A549 (cell line): ENCODE results near the gene LRRC4B. TPM values are rescaled to one million over a fixed set of nuclear protein-coding genes. Genes with fewer than 3 reads are reported as not detected.

Source experiments
- ATAC-seq, 2 experiments: fragments of 200-7000 bp in 1 of 2; fragments of >200 bp in 1 of 2; cut with Nextera tagmentation in 1 of 2; cut with Tn5 transposase in 1 of 2; 3 replicates each; pipeline versions ENCODE4 v1.8.0 to v1.9.1; 2018 to 2020; ENCODE audit warnings: mild to moderate bottlenecking in 1 of 2, moderate library complexity in 1 of 2
- CTCF ChIA-PET: fragments of 300-600 bp; sonication (Branson Sonifier 250); formaldehyde crosslinking; extraction: SDS; loops from one replicate; lab custom pipeline; 2021; ENCODE audit warnings: antibody characterized with exemption, inconsistent platforms; lab: Yijun Ruan, JAX
- POLR2A ChIA-PET: fragments of 350-600 bp; formaldehyde crosslinking; extraction: SDS; loops from one replicate; lab custom pipeline; 2021; ENCODE audit warnings: antibody characterized with exemption, inconsistent platforms; lab: Yijun Ruan, JAX
- DNase-seq, 2 experiments: peaks; one replicate each; pipeline versions ENCODE4 v3.0.0 to v3.0.0-alpha.2; 2011 to 2016; ENCODE audit warnings: low read depth in 1 of 2, low spot score in 1 of 2
- FAIRE-seq: peaks from 2 replicates; lab custom pipeline; 2011; peaks lifted over from hg19 to GRCh38; lab: Jason Lieb, UNC
- H3K27ac ChIP-seq, 2 experiments: fragments of >200 bp; sonication (Bioruptor Twin); formaldehyde crosslinking; 3 replicates each; pipeline ENCODE4 v1.5.1; 2016 to 2017
- H3K4me1 ChIP-seq: fragments of >200 bp; sonication (Bioruptor Twin); formaldehyde crosslinking; 3 replicates; pipeline ENCODE4 v1.6.1; 2016
- H3K4me2 ChIP-seq: fragments of >200 bp; sonication (Bioruptor Twin); formaldehyde crosslinking; 3 replicates; pipeline ENCODE4 v1.6.1; 2016
- H3K4me3 ChIP-seq: fragments of >200 bp; sonication (Bioruptor Twin); formaldehyde crosslinking; 3 replicates; pipeline ENCODE4 v1.5.1; 2016
- H3K9me3 ChIP-seq: fragments of >200 bp; sonication (Bioruptor Twin); formaldehyde crosslinking; 3 replicates; pipeline ENCODE4 v1.6.1; 2016
- ATOH8 ChIP-seq: fragments of 250-450 bp; sonication (Bioruptor Pico); IDR thresholded peaks from 2 replicates; pipeline ENCODE4 v1.5.0; 2020; ENCODE audit warnings: low read depth, mild to moderate bottlenecking, moderate library complexity
- CHD2 ChIP-seq: fragments of 150-350 bp; IDR thresholded peaks from 2 replicates; pipeline ENCODE4 v1.6.1; 2014; ENCODE audit warnings: low read length; ENCODE audit not compliant: partially characterized antibody
- CHD4 ChIP-seq: fragments of 200-600 bp; sonication (generic); IDR thresholded peaks from 2 replicates; pipeline ENCODE4 v1.6.1; 2016; ENCODE audit warnings: antibody characterized with exemption, mild to moderate bottlenecking, borderline replicate concordance
- ESRRA ChIP-seq: fragments of 150-350 bp; IDR thresholded peaks from 2 replicates; pipeline ENCODE4 v1.6.1; 2014; ENCODE audit warnings: mild to moderate bottlenecking, low read length, borderline replicate concordance
- FOSB ChIP-seq: fragments of 250-450 bp; sonication (Bioruptor Pico); IDR thresholded peaks from 2 replicates; pipeline ENCODE4 v1.5.0; 2020; ENCODE audit warnings: mild to moderate bottlenecking, moderate library complexity
- HOXA7 ChIP-seq: fragments of 250-450 bp; sonication (Bioruptor Pico); IDR thresholded peaks from 2 replicates; pipeline ENCODE4 v1.5.0; 2020; ENCODE audit warnings: mild to moderate bottlenecking, moderate library complexity
- JUNB ChIP-seq: fragments of >200 bp; sonication (Bioruptor Twin); formaldehyde crosslinking; IDR thresholded peaks from 2 replicates; pipeline ENCODE4 v1.6.1; 2016
- KDM5A ChIP-seq: fragments of 200-600 bp; sonication (generic); IDR thresholded peaks from 2 replicates; pipeline ENCODE4 v1.6.1; 2016; ENCODE audit warnings: antibody characterized with exemption, mild to moderate bottlenecking
- MAZ ChIP-seq: fragments of 150-350 bp; IDR thresholded peaks from 2 replicates; pipeline ENCODE4 v1.6.1; 2014; ENCODE audit warnings: antibody characterized with exemption, low read depth, low read length, borderline replicate concordance
- MYC ChIP-seq: IDR thresholded peaks from 2 replicates; pipeline ENCODE4 v1.6.1; 2012; ENCODE audit warnings: mild to moderate bottlenecking, inconsistent platforms, low read length, improper control_type of control experiment, borderline replicate concordance
- RARB ChIP-seq: fragments of 250-450 bp; sonication (Bioruptor Pico); IDR thresholded peaks from 2 replicates; pipeline ENCODE4 v1.8.0; 2021; ENCODE audit warnings: mild to moderate bottlenecking, moderate library complexity
- RNF2 ChIP-seq: fragments of 200-600 bp; sonication (generic); IDR thresholded peaks from 2 replicates; pipeline ENCODE4 v1.6.1; 2016; ENCODE audit warnings: low read depth, mild to moderate bottlenecking, antibody characterized with exemption, moderate library complexity, borderline replicate concordance
- USF2 ChIP-seq: fragments of 450-650 bp; IDR thresholded peaks from 2 replicates; pipeline ENCODE4 v1.6.1; 2014; ENCODE audit warnings: antibody characterized with exemption
- WGBS: methylation state at CpG from one replicate; pipeline ENCODE4 v1.1.6; 2017; ENCODE audit errors: missing lambda C conversion rate; 5-methylcytosine and 5-hydroxymethylcytosine counted together
- polyA plus RNA-seq, 4 experiments: library from polyadenylated mRNA; depleted of rRNA in 3 of 4; stranded (reverse); fragments of >200 nt; fragmentation: RNase III in 1 of 4; extraction: RNeasy Plus Mini Kit Qiagen cat#74134 plus additional on column Dnase treatment in 1 of 4; gene quantifications; 2 replicates in 3 of 4; 3 replicates in 1 of 4; pipeline ENCODE4 v1.2.3, GENCODE V29; 2011 to 2017
- TF ChIP-seq, protein P1 (sequence below): fragments of >200 bp; sonication (Bioruptor Twin); formaldehyde crosslinking; IDR thresholded peaks from 2 replicates; pipeline ENCODE4 v1.6.1; 2016
- TF ChIP-seq, protein P2 (sequence below): fragments of 150-350 bp; IDR thresholded peaks from 2 replicates; pipeline ENCODE4 v1.6.1; 2014; ENCODE audit warnings: low read depth, mild to moderate bottlenecking, low read length
- TF ChIP-seq, protein P3 (sequence below): fragments of 200-600 bp; sonication (generic); IDR thresholded peaks from 2 replicates; pipeline ENCODE4 v1.6.1; 2016; ENCODE audit warnings: antibody characterized with exemption, mild to moderate bottlenecking, moderate library complexity

Gene LRRC4B
- polyA plus RNA-seq, 2 of the 4 experiments (the other 2 are of a cell fraction): 0.54 to 0.97 TPM

DNA sequence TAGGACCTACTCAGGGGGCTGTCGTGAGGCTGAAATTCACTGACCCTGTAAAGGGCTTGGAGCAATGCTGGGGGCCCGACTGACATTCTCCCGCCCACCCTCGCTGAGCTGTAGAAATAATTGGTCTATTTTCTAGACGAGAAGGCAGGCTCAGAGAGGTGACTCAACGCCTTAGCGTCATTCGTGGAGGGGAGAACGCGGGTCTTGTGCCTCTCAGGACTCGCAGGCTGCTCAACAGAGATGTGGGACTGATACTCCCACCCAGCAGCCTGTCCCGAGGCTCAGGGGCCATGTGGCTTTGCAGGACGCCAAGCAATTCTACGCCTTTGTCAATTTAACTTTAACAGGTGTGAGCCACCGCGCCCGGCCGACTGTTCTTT, 30.9 kb downstream of the LRRC4B start (continued):
- TF ChIP-seq ATOH8: no peak

DNA sequence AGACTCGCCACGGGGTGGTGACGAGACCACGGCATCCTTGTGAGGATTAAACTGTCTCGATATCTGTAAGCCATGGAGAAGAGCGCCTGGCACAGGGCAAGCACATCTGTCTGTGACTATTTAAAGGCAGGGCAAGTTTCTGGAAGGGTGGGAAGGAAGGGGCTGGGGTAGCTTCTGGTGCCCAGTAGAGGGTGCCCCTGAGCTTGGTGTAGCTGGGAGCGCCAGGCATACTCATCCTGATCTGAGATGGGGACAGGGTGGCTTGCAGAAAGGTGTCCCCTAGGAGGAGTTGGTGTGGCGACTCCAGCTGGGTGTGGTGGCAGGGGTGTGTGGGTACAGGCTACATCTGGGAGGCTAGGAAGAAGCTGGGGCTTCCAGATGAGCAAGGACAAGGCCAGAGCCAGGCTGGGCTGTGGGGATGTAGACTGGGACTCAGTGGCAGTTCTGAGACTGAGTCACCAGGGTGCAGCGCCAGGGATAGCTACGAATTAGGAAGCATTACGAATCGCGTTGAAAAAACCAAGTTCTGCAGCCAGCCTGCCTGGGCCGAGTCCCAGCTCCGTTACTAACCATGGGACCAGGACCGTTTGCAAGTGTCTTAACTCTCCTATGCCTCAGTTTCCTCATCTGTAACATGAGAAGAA, 31.5 kb downstream of the LRRC4B start:
- ChIA-PET CTCF (interaction anchor here (0.6 to 18.0 kb wide), 44 partner anchors 9 to 481 kb away, joined by 3 to 355 read pairs (median 5); partner anchors contain the start of genes ACP4, CLEC11A and JOSD2), POLR2A (interaction anchor here (0.6 kb wide), 1 partner anchor 126 kb away, joined by 3 read pairs; no protein-coding TSS in a partner anchor)
- H3K9me3 ChIP-seq: peaks cover 19% of the 10 kb centered on the region
- ATAC-seq (peak; percentile 26 to 41; a peak in 5 of 6 replicates), FAIRE-seq (no peak), DNase-seq (no peak)
- 64% methylated on average over 16 of the region's 16 CpGs for WGBS
- H3K4me3 ChIP-seq: no peak overlapping the region
- no peak overlapping the region for H3K27ac ChIP-seq
- TF ChIP-seq CHD2 (no peak), KDM5A (no peak), USF2 (no peak), JUNB (no peak), MAZ (no peak), FOSB (CRISPR knock-in tag) (no peak), MYC (no peak), HOXA7 (CRISPR knock-in tag) (no peak), RNF2 (no peak)
- TF ChIP-seq, protein P1, sequence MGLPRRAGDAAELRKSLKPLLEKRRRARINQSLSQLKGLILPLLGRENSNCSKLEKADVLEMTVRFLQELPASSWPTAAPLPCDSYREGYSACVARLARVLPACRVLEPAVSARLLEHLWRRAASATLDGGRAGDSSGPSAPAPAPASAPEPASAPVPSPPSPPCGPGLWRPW: no peak
- TF ChIP-seq, protein P2, sequence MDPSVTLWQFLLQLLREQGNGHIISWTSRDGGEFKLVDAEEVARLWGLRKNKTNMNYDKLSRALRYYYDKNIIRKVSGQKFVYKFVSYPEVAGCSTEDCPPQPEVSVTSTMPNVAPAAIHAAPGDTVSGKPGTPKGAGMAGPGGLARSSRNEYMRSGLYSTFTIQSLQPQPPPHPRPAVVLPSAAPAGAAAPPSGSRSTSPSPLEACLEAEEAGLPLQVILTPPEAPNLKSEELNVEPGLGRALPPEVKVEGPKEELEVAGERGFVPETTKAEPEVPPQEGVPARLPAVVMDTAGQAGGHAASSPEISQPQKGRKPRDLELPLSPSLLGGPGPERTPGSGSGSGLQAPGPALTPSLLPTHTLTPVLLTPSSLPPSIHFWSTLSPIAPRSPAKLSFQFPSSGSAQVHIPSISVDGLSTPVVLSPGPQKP: no peak
- TF ChIP-seq, protein P3, sequence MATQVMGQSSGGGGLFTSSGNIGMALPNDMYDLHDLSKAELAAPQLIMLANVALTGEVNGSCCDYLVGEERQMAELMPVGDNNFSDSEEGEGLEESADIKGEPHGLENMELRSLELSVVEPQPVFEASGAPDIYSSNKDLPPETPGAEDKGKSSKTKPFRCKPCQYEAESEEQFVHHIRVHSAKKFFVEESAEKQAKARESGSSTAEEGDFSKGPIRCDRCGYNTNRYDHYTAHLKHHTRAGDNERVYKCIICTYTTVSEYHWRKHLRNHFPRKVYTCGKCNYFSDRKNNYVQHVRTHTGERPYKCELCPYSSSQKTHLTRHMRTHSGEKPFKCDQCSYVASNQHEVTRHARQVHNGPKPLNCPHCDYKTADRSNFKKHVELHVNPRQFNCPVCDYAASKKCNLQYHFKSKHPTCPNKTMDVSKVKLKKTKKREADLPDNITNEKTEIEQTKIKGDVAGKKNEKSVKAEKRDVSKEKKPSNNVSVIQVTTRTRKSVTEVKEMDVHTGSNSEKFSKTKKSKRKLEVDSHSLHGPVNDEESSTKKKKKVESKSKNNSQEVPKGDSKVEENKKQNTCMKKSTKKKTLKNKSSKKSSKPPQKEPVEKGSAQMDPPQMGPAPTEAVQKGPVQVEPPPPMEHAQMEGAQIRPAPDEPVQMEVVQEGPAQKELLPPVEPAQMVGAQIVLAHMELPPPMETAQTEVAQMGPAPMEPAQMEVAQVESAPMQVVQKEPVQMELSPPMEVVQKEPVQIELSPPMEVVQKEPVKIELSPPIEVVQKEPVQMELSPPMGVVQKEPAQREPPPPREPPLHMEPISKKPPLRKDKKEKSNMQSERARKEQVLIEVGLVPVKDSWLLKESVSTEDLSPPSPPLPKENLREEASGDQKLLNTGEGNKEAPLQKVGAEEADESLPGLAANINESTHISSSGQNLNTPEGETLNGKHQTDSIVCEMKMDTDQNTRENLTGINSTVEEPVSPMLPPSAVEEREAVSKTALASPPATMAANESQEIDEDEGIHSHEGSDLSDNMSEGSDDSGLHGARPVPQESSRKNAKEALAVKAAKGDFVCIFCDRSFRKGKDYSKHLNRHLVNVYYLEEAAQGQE: no peak
- H3K4me2 ChIP-seq: no peak overlapping the region
- no peaks in the 10 kb centered on the region for H3K4me1 ChIP-seq

DNA sequence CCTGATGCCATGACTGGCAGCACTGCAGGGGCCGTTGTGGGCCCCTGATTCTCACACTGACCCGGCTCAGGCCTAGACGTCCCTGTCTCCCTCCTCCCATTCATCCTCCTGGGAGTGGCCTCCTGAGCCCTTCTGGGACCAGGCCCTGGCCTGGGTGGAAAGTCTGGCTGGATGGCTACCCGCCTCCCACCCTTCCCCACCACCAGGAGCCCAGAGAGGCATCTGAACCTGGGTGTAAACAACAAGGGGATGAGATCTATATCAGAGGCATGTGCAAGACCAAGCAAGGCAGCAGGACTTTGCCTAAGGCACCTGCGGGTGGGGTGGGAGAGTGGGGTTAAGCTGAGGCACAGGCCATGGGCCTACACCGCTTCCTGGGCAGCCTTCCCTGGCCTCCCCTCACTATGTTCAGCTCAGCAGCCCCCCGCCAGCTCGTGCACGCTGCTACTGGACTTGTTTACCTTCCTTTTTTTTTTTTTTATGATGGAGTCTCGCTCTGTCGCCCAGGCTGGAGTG, 32.5 kb downstream of the LRRC4B start:
- ATAC-seq (no peak), DNase-seq (no peak), FAIRE-seq (no peak)
- H3K4me1 ChIP-seq: 0 out of 3 replicates have a peak, but pooled peaks cover 3% of the 10 kb centered on the region
- H3K9me3 ChIP-seq: peaks cover 19% of the 10 kb centered on the region
- no peak for TF ChIP-seq RARB (CRISPR knock-in tag)
- no peak for TF ChIP-seq CHD4
- TF ChIP-seq ESRRA: no peak
- ChIA-PET POLR2A (no interaction called here), CTCF (interaction anchor here (0.6 to 18.0 kb wide), 13 partner anchors 11 to 386 kb away, joined by 3 to 355 read pairs (median 28); partner anchors contain the start of gene CLEC11A)
- WGBS: 71% methylated on average over 11 of the region's 11 CpGs
- H3K27ac ChIP-seq: no peak overlapping the region
- no peak overlapping the region for H3K4me2 ChIP-seq
- no peak overlapping the region for H3K4me3 ChIP-seq
